HG03066 (cell line): Measurements from ENCODE around the gene PPAN.

Experiments
- ATAC-seq: cut with Tn5 transposase; IDR thresholded peaks from one replicate; pipeline ENCODE4 v1.9.1; 2021; ENCODE audit warnings: low read depth; ENCODE audit not compliant: unreplicated experiment

The PPAN gene

DNA sequence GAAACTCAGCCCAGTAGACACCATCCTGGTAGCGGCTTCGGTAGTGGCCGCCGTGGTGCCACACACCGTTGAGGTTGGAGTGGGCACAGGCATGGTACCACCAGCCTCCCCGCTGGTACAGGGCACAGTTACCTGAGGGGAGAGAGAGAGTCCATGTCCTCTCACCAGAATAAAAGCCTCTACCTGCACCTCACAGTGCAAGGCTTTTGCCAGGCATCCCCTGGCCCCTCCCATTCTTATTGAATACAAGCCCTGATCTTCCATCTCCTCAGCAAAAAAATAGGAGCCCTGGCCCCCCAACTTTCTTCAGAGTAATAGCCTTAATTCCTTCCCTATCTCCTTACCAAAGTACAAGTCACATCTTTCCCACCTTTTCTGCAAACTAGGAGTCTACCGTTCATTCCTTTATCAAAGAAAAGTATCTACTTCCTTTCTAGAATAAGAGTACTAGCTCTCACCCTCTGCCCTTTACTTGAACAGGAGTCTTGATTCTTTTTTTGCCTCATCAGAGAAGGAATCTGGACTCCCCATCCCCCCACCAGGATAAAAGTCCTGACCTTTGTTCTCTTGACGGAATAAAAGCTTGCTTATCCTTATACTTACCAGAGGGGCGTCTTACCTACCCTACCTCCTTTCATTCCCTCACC, 13.4 kb upstream of the PPAN start:
- no peak for ATAC-seq

DNA sequence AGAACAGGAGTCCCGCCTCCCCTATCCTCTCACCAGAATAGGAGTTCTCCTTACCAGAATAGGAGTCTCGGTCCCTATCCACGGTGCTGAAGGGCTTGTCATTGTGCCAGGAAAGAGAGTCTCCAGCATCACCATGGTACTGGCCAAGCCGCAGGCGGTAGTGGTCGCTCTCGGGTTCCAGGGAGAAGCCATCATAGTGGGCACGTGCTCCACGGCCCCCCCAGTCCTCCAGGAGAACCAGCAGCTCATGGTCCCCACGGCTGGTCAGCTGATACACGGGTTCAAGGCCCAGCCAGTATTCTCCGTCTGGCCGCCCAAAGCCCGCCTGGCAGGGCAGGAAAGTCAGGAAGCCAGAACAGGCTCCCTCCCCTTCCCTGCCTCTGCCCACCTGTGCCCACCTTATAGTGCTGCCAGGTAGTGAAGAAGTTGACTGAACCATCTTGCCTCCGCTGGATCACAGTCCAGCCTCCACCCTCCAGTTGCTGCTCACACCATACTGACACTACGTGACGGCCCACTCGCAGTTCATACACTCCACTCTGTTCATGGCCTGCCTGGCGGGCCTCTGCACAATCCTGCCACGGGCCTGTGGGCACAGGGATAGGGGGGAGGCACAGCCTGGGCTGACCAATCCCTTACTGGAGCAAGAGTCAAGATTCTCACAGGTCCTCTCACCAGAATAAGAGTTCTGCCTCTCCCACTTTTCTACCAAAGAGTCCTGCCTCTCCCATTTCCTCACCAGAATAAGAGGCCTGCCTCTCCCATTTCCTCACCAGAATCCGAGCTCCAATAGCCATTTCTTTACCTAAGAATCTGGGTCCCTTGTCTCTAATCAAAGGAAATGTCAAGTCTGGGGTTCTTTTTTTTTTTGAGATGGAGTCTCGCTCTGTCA, 12.6 kb upstream of the PPAN start:
- ATAC-seq: no peak

DNA sequence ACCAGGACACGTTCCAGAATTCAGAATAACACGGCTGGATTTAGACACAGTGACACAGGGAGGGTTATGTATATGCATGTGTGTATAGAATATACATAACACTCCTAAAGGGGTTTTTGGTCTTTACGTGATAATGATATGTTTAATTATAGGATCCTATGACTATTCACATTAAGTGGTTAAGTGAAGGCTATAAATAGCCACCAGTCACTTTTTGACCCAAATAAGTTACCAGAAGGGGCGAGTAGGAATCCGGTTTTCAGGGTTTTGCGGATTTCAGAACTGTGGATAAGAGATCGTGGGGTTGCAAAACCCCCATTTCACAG, 10.6 kb upstream of the PPAN start:
- no peak for ATAC-seq

DNA sequence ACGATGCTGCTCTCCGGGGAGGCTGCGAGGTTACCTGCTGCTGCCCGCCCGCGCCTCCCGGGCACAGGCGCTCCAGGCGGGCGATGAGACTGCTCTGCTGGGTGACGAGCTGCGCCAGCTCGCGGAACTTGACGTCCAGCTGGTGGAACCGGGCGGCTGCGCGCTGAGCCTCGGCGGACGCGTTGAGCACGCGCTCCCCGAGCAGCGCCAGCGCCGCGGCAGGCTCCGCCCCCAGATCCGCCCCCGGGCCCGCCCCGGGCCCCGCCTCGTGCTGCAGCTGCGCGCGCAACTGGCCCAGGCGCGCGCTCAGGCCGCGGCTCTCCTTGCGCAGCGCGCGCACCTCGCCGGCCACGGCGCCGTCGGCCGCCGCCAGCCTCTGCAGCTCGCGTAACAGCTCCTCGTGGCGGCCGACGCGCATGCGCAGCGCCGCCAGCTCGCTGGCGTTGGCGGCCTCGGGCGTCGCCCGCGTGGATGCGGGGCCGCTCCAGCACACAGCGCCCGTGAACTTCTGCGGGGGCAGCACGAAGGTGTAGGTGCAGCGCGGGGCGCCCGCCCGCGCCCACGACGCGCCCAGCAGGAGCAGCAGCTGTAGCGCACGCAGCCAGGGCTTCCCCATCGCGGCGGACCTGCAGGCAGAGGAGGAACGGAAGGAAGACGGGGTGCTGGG, 10.1 kb upstream of the PPAN start:
- ATAC-seq: peak; percentile 56

DNA sequence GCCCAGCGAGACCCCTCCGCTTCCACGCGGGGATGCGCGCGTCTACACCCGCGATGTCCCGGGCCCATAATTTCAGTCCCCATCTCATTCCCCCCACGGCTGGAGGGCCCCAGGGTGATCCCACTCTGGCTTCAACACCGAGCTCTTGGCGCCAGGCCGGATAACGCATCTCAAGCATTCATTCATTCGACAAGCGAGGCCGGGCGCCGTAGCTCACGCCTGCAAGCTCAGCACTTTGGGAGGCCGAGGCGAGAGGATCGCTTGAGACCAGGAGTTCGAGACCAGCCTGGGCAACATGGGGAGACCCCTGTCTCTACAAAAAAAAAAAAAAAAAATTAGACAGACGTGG, 9.6 kb upstream of the PPAN start:
- ATAC-seq: no peak

DNA sequence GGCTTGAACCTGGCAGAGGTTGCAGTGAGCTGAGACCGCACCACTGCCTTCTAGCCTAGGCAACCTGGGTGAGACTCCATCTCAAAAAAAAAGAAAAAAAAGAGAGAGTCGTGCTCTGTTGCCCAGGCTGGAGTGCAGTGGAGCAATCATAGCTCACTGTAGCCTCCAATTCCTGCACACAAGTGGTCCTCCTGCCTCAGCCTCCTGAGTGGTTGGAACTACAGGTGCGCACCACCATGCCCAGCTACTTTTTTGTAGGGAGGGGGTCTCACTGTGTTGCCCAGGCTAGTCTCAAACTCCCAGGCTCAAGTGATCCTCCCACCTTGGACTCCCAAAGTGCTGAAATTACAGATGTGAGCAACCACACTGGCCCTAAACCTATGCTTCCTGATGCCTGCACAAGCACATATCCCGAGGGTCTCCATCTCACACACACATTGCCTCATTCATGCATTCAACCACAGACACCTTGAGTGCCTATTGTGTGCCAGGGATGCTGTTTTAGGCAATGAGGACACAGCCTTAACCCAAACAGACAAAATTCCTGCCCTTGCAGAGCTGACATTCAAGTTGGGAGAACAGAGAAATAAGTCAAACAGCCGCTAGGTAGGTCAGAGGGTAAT, 5.9 kb upstream of the PPAN start:
- no peak for ATAC-seq

DNA sequence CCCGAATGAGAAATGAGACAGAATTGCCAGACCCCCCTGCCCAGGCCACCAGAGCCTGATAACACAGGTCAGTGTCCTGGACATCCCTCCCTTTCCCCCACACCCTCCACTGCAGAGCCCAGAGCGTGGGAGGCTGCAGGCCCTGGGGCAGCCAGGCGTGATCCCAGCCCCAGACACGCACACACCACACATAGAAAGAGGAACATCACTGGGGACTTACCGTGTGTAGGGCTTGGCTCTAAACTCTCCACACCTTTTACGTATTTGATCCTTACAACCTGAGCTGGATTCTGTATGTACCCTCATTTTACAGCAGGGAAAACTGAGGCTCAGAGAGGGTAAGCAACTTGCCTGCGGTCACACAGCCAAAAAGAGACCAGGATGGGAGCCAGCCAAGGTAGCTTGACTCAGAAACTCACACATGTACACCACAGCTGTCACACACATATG, 3.4 kb upstream of the PPAN start:
- ATAC-seq: no peak

DNA sequence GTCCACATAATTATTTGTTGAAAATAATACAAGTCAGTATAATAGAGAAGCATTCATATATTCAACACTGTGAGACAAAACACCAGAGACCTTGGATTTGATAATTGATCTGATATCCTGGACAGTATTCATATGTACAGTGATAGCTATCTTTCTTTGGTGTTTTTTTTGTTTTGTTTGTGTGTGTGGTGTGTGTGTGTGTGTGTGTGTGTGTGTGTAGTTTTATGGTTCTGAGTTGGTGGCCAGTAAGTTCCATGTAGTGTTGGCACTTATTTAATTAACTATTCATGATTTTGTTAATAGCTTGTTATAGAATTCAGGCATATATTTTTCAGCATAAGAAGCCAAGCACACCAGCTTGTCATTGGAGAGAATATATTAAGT, 2.0 kb upstream of the PPAN start:
- no peak for ATAC-seq

DNA sequence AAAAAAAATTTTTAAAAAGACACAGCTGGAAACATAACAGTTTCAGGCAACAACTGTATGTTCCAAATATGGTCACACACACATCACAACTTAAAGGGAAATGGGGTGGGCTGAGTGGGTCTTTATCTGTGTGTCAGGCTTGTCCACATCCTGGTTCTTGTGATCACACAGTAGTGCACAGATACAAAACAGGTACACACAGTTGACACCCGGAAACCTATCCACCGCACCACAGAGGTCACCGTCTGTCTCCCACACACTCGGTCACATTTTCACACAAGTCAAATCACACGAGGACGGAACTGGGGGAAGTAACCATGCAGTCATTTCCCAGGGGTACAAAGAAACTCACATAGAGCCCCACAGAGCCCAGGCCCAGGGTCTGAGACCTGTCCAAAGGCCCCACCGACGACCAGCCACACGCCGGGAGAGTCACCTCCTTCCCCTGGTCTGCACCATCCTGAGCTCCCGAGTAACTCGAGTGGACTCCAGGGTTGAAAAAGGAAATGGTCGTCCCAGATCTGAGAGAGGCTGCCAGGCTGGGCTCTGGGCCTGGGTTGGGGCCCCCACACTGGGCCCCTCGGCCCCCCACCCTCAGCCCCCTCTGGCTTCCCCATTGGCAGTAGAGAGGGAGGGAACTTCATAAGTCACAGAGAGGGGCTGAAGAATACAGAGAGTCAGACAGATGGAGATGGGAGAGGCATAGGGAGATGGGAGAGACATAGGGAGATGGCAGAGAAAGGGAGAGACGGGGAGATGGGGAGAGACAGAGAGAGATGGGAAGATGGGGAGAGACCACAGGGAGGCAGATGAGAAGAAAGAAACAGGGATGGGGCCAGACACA, 1.3 kb upstream of the PPAN start:
- peak; percentile 39 for ATAC-seq

DNA sequence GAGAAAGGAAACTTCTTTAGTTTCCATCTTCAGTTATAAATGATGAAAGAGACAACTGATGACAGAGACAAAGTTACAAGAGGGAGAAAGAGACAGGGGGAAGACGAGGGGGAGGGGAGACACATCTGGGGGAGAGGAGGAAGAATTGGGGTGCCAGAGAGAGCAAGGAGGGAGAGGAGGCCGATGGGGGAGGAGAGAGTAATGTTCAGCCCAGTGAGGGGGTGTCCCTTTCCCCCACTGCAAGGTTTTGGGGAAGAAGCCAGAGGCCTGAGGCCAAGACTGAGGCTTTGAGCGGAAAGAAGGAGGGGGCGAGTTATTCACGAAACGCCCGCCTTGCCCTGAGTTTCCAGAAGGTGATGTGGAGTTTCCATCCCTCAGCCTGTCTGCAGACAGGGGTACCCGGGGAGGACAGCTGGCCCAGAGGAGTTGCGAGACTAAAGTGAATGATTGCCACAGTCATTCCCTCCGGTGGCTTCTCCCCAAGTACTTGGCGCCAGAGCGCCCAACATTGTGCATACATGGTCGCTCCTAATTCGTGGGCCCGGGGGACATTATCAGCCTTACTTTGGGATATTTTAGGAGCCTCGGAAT, 558 bp upstream of the PPAN start:
- ATAC-seq: peak; percentile 26

DNA sequence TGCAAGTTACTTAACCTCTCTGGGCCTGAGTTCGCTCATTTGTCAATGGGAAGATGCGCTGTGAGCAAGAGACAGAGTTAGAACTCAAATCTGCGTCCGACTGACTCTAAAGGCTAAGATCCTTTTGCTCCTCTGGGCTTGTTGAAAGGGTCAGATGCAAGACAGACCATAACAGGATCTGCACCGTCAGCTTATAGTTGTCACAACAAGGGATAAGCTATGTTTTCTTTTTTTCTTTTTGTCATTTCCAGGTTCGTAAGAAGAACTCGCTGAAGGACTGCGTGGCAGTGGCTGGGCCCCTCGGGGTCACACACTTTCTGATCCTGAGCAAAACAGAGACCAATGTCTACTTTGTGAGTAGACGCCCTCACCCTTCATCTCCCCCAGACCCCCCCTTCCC, 1.1 kb downstream of the PPAN start:
- ATAC-seq: no peak

DNA sequence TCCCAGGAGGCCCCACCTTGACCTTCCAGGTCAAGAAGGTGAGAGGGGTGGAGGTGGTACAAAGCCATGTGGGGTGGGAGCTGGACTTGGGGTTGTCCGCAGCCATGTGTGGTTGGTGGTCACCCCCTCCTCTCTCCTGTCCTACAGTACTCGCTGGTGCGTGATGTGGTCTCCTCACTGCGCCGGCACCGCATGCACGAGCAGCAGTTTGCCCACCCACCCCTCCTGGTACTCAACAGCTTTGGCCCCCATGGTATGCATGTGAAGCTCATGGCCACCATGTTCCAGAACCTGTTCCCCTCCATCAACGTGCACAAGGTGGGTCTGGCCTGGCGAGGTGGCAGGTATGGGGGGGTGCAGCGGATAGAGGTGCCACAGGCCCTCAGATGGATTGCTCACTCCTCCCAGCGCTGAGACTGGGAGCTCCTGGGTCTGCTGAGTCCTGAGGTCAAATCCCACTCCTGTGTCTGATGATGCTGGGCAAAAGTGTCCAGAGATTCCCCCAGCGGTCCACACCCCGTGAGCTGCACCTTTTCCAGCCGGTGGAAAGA, 1.7 kb downstream of the PPAN start:
- no peak for ATAC-seq

DNA sequence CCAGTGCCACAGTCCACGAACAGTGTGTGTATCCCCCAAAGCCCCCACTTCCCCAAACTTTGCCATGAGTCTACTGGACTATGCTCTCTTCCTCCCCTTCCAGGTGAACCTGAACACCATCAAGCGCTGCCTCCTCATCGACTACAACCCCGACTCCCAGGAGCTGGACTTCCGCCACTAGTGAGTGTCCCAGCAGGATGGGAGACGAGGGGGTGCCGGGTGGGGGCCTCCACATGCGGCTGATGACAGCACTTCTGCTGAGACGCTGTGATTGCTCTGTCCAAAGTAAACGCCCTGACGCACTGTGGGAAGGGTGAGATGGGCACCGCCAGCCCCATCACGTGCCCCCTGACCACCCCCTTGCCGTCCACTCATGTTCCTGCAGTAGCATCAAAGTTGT, 3.4 kb downstream of the PPAN start:
- ATAC-seq: no peak

DNA sequence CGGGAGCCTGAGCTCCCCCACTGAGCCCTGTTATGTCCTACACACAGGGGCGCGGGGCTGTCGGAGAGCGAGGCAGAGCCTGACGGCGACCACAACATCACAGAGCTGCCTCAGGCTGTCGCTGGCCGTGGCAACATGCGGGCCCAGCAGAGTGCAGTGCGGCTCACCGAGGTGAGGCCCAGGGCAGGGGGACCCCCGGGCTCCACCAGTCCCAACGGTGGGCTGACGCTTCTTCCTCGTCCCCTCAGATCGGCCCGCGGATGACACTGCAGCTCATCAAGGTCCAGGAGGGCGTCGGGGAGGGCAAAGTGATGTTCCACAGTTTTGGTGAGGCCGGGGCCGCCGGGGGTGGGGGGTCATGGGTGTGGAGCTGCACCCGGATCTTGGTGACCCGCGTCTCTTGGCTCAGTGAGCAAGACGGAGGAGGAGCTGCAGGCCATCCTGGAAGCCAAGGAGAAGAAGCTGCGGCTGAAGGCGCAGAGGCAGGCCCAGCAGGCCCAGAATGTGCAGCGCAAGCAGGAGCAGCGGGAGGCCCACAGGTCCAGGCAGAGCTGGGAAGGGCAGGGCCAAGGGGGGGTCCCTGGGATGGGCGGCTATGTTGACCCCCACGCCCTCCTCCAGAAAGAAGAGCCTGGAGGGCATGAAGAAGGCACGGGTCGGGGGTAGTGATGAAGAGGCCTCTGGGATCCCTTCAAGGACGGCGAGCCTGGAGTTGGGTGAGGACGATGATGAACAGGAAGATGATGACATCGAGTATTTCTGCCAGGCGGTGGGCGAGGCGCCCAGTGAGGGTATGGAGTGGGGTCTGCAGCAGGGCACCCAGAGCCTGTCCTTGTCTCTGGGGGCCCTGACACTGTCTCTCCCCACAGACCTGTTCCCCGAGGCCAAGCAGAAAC, 4.2 kb downstream of the PPAN start:
- ATAC-seq: no peak

DNA sequence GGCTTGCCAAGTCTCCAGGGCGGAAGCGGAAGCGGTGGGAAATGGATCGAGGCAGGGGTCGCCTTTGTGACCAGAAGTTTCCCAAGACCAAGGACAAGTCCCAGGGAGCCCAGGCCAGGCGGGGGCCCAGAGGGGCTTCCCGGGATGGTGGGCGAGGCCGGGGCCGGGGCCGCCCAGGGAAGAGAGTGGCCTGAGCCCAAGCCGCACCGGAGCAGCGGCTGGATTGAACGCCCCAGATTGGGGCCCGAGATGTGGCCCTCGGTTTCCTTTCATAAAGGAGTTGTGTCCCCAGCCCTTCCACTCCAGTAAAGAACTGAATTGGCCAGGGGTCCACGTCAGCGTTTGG, 4.8 kb downstream of the PPAN start:
- no peak for ATAC-seq

DNA sequence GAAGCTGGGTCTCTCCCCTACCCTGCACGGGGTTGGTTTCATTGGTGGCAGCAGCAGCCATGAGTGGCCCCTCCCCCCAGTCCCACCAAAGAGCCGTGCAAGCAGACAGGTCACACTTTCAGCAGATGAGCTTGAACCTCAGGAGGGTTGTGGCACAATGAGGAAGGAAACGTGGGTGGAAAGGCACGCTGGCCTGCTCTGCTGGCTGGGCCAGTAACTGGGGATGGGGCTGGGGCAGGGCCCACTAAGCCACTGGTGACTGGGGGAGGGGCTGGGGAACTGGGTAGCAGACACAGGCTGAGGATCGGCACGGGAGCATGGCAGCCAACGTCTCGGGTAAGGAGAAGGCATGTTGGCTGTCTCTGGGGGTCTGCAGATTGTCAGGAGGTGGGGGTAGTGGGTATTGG, 5.2 kb downstream of the PPAN start, which contains the start of gene P2RY11:
TSS of gene P2RY11 (plus strand) at position 289 of the 407 bp plus-strand sequence. CDS start at position 318, 29 bp downstream.
- ATAC-seq: no peak

DNA sequence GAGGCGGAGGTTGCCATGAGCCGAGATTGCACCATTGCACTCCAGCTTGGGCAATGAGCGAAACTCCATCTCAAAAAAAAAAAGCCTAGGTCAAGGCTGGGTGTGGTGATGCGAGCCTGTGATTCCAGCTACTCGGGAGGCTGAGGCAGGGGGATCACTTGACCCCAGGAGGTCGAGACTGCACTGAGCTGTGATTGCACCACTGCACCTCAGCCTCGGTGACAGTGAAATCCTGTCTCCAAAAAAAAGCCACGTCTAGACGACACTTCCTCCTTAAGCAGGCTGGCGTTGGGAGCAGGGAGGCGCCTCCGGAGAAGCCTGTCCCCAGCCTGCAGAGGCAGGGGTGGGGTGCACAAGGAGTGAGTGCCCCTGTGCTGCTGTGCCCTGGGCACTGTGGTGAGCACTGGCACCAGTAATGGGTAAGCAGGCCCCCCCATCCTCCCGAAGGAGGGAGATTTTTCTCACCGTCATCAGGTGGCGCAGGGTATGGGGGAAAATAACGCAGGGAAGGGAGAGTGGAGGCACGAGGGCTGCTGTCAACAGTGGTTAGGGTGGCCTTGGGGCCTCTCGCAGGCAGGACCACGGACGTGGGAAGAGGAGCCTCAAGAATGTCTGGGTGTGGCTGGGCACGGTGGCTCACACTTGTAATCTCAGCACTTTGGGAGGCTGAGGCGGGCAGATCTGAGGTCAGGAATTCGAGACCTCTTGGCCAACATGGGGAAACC, 6.0 kb downstream of the PPAN start:
- ATAC-seq: no peak

DNA sequence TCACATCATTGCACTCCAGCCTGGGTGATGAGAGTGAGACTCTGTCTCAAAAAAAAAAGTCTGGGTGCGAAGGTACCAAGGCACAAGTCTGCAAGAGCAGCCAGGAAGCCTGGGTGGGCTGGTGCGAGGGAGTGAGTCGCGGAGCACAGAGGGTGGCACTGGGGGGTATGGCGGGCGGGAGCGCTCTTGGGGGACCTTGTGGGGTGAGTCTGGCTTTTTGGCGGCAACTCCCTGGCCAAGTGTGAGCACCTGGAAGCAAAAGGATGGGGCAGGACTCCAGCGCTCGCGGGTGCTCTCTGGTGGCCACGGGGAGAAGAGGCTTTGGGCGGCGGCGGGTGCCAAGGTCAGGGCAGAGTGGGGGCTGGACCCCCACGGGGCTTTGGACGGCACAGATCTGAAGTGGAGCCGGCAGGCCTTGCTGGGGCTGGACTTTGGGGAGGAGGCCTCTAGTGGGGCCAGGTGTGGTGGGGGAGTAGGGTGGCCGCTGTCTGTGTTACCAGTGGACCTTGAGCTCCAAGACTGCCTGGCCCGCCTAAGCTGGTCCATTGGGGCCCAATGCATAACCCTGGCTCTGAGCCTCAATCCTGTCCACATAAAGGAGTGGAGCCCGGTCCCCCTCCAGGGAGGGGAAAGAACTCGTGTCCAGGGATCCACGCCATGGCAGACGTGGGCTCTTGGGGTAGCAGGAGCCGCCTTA, 6.9 kb downstream of the PPAN start:
- ATAC-seq: no peak
